CD4-positive, alpha-beta T cell treated with Interleukin-6 at 100 ng/mL for 8 hours (primary cell): ENCODE measurements around the gene AIMP1.

Experiments used
- DNase-seq: peaks from one replicate; pipeline ENCODE4 v3.0.0-alpha.2; 2020; ENCODE audit warnings: mixed read lengths, low spot score

Gene AIMP1

DNA sequence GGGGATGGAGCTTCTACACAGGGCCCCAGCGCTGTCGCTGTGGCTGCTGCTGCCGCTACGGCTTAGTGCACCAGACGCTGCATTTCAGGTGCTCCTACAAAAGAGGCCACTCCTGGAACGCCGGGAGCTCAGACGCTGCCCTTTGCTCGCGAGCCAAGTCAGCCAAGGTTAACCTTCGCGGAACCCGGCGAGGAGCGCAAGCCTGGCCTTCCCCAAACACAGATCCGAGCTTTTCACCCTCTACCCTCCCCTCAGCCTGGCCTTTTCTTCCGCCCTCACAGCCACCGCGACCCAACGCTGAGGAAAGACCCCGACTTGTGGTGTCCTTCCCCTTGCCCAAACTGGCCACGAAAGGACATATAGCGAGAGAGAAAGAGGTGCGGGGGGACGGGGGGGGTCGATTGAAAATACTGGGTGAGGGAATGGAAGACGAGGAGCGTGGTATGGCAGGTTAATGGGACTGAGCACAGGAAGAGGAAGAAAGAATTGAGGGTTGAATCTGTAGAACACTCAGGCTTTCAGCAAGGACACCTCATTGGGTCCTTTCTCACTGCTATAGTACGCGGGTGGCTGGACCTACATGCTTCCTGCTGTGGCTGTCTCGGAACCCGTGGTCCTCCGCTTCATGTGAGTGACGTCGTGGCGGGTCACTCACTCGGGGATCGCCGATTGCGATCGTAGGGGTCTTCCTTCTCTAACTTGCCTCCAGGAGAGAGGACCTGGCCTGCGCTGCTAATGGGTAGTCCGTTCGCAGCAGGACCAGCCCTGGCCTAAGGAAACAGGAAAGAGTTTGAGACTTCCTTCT, at the start of gene AIMP1, which contains the start of gene TBCK:
Gene AIMP1 (plus strand): TSS at position 583 of the 805 bp plus-strand sequence. CDS start 8,460 bp downstream, outside the sequence.
Gene TBCK (minus strand): TSS at position 242 of the 805 bp plus-strand sequence. CDS start 7,249 bp downstream, outside the sequence.
- peak; percentile 87 for DNase-seq

DNA sequence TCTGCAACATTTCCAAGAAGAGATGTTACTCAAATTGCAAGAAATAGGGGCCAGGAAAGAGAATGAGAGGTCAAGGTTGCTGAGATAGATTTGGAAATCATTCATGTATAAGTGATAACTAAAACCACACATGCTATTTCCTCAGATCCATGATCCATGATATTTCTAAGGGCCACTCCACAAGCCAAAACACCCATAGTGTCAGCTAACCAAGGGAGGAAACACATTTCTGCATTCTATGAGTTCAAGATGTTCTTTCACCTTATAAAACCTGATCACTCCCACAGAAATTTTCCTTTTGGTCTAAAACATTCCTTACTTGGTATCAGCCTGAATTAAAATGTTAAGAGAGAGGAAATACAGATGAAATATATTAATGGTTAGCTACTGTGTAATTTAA, 47.6 kb upstream of the AIMP1 start:
- DNase-seq: no peak

- DNase-seq: no peak
Measured at GRCh38 chr4:106269711-106270110, 46.6 kb upstream of the AIMP1 start.

DNA sequence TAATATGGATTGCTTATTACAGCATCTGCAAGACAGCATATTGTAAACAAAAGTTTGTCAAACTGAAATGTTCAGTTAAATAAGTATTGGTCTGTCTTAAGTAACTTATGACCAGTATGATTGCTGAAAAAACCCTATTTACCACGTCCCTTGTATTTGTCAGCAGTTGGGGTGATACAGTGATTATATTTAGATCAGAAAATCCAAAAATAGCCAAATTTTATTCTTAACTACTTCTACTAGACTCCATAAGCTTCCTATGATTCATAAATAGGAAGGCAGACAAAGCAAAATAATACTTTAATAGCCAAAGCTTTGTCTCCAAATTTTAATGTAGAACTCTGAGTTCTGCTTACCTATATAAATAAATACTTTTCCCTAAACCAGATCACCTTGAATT, 45.6 kb upstream of the AIMP1 start:
- no peak for DNase-seq

DNA sequence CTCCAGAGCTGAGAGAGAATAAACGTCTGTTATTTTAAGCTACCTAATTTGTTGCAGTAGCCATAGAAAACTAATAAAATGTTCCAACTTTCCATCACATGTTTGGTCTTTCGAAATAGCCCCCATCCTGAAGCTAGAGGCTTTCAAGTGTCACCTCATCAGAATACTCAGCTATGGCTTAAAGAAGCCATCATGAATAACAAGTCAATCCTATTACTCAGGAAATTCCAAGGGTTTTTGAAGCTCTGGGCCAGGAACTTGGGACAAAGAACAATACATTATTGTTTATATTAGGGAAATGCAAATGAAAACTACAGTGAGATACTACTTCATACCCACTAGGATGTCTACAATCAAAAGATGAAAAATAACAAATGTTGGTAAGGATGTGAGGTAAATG, 42.5 kb upstream of the AIMP1 start:
- no peak for DNase-seq

DNA sequence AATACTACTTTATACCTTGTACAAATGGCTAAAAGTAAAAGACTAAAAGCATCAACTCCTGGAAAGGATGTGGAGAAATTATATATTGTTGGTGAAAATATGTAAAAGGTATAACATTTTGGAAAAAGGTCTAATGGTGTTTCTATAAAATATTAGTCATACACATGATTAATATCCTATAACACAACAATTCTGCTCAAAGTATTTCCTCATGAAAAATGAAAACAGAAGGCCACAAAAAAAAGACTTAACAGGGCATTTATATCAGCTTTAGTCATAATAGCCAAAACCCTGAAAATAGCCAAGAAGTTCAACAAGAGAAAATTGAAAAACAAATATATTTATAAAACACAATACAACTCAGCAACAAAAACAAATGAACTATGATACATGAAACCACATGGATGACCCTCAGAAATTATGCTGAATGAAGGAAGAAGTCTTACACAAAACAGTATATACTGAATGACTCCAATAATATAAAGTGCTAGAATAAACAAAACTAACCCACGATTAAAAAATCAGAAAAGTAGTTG, 39.1 kb upstream of the AIMP1 start:
- no peak for DNase-seq

- DNase-seq: no peak
Measured at GRCh38 chr4:106284227-106284626, 32.1 kb upstream of the AIMP1 start.

DNA sequence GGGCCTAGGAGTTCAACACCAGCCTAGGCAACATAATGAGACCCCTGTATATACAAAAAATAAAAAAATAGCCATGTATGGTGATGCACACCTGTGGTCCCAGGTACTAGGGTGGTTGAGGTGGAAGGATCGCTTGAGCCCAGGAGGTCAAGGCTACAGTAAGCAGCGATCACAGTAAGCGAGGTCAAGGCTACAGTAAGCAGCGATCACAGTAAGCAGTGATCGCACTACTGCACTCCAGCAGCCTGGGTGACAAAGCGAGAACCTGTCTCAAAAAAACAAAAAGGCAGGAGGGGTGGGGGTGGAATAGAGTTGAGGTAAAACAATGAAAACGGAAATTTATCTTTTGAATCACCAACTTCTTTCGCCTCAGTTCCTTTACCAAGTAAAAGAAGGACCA, 29.7 kb upstream of the AIMP1 start:
- no peak for DNase-seq

DNA sequence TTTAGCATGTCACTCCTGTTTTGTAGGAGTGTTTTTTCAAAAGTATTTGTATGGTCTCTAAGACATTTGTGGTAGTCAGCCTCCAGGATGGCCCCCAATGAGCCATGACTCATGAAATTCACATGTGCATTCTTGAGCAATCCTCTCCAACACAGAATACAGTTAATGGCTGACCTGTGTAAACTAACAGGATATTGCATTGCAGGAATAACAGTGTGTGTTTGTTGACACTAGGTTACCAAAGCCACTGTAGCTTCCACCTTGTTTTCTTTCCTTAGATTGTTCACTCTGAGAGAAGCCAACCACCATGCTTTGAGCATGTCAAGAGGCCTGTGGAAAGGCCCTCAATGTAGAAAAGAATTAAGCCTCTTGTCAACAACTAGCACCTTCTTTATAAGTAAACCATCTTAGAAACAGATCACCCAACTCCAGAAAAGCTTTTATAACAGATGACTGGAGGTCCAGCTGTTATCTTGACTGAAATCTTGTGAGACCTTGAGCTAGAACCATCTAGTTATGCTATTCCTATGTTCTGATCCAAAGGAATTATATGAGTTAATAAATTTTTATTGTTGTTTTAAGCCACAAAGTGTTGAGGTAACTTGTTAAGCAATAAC, 28.9 kb upstream of the AIMP1 start:
- DNase-seq: no peak

DNA sequence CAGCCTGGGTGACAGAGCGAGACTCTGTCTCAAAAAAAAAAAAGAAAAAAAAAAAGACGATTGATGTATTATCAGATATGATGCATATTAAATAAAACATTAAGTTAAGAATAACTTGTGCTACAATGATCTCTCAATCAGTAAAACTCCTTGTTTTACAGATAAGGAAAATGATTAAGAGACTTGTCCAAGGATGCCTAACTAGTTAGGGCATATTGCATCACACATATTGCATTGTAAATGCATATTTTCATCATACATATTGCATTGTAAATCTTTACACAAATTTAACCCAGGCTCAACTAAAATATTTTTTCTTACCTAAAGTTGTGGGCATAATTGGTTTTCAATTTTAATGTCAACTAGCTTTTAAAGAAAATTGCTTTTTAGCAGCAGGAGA, 26.6 kb upstream of the AIMP1 start:
- DNase-seq: no peak

- no peak for DNase-seq
Measured at GRCh38 chr4:106291678-106292077, 24.7 kb upstream of the AIMP1 start.

GRCh38 chr4:106294062-106294461, 22.3 kb upstream of the AIMP1 start:
- DNase-seq: no peak

DNA sequence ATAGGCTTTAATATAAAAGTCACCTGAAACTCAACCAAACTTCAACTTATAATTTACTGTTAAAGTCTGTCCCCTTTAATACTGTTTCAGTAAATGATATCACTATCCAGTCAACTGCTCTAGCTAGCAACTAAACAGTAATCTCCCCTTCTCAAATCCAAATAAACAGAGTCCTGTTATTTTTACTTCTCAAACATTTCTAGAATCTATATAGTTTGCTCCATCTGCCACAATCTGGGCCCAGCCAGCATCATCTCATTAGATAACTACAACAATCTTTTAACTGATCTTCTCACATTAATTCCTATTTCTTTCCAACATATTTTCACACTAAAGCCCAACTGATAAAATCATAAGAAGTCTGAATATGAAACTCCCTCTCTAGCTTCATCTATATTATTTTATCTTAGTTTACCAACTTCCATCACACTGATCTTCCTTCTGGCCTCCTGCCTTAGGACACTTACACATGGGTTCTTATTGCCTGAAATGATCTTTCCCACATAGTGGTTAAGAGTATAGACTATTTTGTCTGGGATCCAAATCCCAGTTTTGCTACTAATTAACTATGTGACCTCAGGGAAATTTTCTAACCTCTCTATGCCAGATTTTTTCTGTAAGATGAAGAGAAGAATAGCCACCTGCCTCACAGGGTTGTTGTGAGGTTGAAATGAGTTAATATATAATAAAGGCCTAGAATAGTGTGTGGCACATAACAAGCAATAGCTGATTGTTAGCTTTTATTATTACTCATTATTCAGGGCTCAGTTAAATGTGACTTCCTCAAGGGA, 18.9 kb upstream of the AIMP1 start:
- no peak for DNase-seq

- DNase-seq: no peak
Measured at GRCh38 chr4:106299977-106300376, 16.4 kb upstream of the AIMP1 start.

- no peak for DNase-seq
Measured at GRCh38 chr4:106301393-106302061, 14.8 kb upstream of the AIMP1 start.

DNA sequence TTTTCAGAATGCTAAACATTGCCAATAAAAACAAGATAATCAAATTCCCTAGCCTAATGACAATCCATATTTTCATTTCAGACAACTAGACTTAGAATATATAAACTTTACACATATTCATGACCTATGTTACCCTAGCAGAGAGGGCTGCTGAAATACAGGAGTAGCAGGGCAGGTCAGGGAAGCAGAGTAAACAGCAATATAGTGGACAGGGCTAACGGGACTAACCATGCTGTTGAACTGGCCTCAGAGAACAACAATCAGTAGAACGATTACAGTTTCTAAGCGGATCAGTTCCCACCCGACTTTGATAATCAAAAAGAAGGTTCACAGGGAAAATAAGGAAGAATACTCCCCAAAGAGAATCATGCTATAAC, 14.3 kb upstream of the AIMP1 start:
- DNase-seq: no peak

DNA sequence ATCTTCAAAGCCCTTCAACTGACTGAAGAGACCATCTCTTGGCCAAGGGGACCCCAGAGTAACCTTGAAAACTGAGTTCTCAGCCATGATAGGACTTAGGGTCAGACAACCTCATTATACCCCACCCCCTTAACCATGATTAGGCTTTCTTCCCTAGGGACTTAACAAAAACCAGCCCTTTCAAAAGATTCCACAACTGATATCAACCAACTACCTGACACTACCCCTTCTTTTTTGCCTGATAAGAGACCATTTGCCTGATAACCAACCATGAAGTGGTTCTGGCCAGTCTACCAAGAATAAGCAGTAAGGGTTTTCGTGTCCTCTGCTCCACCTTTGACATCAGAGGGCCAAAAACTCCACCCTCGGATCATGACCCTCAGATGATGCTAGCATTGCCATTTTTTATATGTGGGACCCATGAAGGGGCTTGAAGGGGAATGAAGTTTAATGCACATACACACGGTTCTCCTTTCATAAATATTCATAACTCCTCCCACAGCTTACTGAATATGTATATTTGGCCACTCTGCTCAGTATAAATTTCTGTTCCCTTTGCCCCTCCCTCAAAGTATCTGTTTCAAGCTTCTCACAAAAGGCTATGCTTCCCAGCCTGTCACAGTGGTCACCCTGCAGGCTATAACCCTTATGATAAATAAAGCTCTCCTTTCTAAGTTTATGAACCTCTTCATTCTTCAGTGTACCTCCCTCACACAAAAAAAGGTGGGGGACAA, 12.6 kb upstream of the AIMP1 start:
- DNase-seq: no peak

DNA sequence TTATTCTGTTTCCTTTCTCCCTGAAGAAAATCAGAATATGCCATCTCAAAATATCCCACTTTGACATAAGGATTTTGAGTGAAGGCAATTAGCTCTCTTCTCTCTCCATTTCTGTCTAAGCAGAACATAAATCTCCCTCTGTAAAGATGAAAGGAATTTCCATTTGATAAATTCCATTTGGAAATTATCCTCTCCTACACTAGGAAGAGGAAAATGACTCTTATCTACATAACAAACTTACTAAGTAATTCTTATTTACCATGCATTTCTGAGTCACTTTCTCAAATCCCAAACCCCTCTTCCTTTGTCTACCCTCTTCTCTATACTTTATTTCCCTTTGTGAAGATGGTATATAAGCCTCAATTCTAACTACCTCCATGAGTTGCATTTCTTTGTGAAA, 11.7 kb upstream of the AIMP1 start:
- no peak for DNase-seq

- no peak for DNase-seq
Measured at GRCh38 chr4:106305435-106306055, 10.8 kb upstream of the AIMP1 start.

- no peak for DNase-seq
Measured at GRCh38 chr4:106306561-106306960, 9.8 kb upstream of the AIMP1 start.

- no peak for DNase-seq
Measured at GRCh38 chr4:106312377-106312776, 4.0 kb upstream of the AIMP1 start.
